ENCODE data around the gene HOXC9.

DNA sequence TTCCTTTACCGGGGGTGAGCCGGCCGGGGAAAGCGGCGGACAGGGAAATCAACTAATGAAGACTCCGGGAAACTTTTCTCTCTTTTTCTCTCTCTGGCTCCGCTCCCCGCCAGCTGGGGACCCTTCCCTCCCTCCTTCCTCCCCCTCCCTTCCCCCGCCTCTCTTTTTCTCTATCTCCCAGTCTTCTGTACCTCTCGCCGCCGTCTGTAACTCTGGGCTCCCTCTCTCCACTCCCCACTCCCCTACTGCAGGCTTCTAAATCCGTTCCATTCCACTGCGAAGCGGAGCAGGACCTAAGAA lies 33.9 kb upstream of the HOXC9 start:
- TF ChIP-seq, protein P1, sequence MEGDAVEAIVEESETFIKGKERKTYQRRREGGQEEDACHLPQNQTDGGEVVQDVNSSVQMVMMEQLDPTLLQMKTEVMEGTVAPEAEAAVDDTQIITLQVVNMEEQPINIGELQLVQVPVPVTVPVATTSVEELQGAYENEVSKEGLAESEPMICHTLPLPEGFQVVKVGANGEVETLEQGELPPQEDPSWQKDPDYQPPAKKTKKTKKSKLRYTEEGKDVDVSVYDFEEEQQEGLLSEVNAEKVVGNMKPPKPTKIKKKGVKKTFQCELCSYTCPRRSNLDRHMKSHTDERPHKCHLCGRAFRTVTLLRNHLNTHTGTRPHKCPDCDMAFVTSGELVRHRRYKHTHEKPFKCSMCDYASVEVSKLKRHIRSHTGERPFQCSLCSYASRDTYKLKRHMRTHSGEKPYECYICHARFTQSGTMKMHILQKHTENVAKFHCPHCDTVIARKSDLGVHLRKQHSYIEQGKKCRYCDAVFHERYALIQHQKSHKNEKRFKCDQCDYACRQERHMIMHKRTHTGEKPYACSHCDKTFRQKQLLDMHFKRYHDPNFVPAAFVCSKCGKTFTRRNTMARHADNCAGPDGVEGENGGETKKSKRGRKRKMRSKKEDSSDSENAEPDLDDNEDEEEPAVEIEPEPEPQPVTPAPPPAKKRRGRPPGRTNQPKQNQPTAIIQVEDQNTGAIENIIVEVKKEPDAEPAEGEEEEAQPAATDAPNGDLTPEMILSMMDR (IDR thresholded peaks at IDR 0.05; ENCODE audit: low read depth, low read length), result no peak
- TF ChIP-seq POLR2A (IDR thresholded peaks at IDR 0.05; ENCODE audit: extremely low read depth, insufficient read length) (no peak), MYC (IDR thresholded peaks at IDR 0.05; ENCODE audit: low read depth, low read length) (no peak)
- TF ChIP-seq, protein P2, sequence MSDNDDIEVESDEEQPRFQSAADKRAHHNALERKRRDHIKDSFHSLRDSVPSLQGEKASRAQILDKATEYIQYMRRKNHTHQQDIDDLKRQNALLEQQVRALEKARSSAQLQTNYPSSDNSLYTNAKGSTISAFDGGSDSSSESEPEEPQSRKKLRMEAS (IDR thresholded peaks at IDR 0.05; ENCODE audit: low read depth, low read length), result no peak
